Activated T-helper 9 cell treated with anti-CD3 and anti-CD28 coated beads, Interleukin-2, amount 50 U/mL, for 16 hours (primary cell): ENCODE measurements around the gene SMG7.
"Not testable (repeated sequence)": the region's sequence is repeated elsewhere in the genome, so short reads cannot be mapped to it uniquely, and the experiment has no call there.

Source experiments
- DNase-seq: peaks from one replicate; pipeline ENCODE4 v3.0.0-alpha.2; 2020; ENCODE audit warnings: low read depth

The SMG7 gene

GRCh38 chr1:183472488-183473216, at the start of gene SMG7:
Gene SMG7 (plus strand): TSS chr1:183472499. CDS start chr1:183472621, 122 bp downstream.
- peak; percentile 36 for DNase-seq

- DNase-seq: no peak
Observed at GRCh38 chr1:183423541-183423940, 48.8 kb upstream of the SMG7 start.

GRCh38 chr1:183424691-183425090, 47.6 kb upstream of the SMG7 start:
- no peak for DNase-seq

- DNase-seq: not testable (repeated sequence)
Observed at GRCh38 chr1:183427591-183427990, 44.7 kb upstream of the SMG7 start.

- DNase-seq: no peak
Observed at GRCh38 chr1:183431840-183432547, 40.3 kb upstream of the SMG7 start.

GRCh38 chr1:183432548-183432875, 39.8 kb upstream of the SMG7 start:
- no peak for DNase-seq

- no peak for DNase-seq
Observed at GRCh38 chr1:183433703-183434102, 38.6 kb upstream of the SMG7 start.

GRCh38 chr1:183435497-183435896, 36.8 kb upstream of the SMG7 start:
- DNase-seq: no peak

- no peak for DNase-seq
Observed at GRCh38 chr1:183438060-183438459, 34.2 kb upstream of the SMG7 start.

GRCh38 chr1:183443011-183443410, 29.3 kb upstream of the SMG7 start:
- DNase-seq: no peak

GRCh38 chr1:183443466-183443865, 28.8 kb upstream of the SMG7 start:
- no peak for DNase-seq

- DNase-seq: no peak
Observed at GRCh38 chr1:183444243-183444642, 28.1 kb upstream of the SMG7 start.

- no peak for DNase-seq
Observed at GRCh38 chr1:183449223-183449770, 23.0 kb upstream of the SMG7 start.

- DNase-seq: no peak
Observed at GRCh38 chr1:183450093-183450492, 22.2 kb upstream of the SMG7 start.

- no peak for DNase-seq
Observed at GRCh38 chr1:183454377-183454776, 17.9 kb upstream of the SMG7 start.

- no peak for DNase-seq
Observed at GRCh38 chr1:183456826-183457225, 15.5 kb upstream of the SMG7 start.

GRCh38 chr1:183457449-183457848, 14.8 kb upstream of the SMG7 start:
- DNase-seq: no peak

- DNase-seq: no peak
Observed at GRCh38 chr1:183460596-183460995, 11.7 kb upstream of the SMG7 start.

- no peak for DNase-seq
Observed at GRCh38 chr1:183461350-183461749, 10.9 kb upstream of the SMG7 start.

- DNase-seq: no peak
Observed at GRCh38 chr1:183463566-183463965, 8.7 kb upstream of the SMG7 start.

- DNase-seq: no peak
Observed at GRCh38 chr1:183466781-183467180, 5.5 kb upstream of the SMG7 start.

- no peak for DNase-seq
Observed at GRCh38 chr1:183467687-183468086, 4.6 kb upstream of the SMG7 start.

- DNase-seq: peak; percentile 92
Observed at GRCh38 chr1:183470147-183470960, 1.9 kb upstream of the SMG7 start.
